DND-41 (cell line): ENCODE data around the gene PADI3.

Source experiments
- ATAC-seq: fragments of 200-7000 bp; cut with Tn5 transposase; 3 replicates; pipeline ENCODE4 v1.9.1; 2021; ENCODE audit warnings: low read depth; ENCODE audit not compliant: insufficient read depth
- DNase-seq: peaks from one replicate; pipeline ENCODE4 v3.0.0-alpha.2; 2020
- H2AFZ ChIP-seq: 2 replicates; pipeline ENCODE4 v1.6.0; 2012; ENCODE audit warnings: low read depth, low read length
- H3K27ac ChIP-seq: 2 replicates; pipeline ENCODE4 v1.5.1; 2012; ENCODE audit warnings: low read length, inconsistent platforms
- H3K27me3 ChIP-seq: fragments of 200-600 bp; sonication (generic); 2 replicates; pipeline ENCODE4 v1.6.0; 2012; ENCODE audit warnings: low read length, mild to moderate bottlenecking, inconsistent platforms; ENCODE audit not compliant: insufficient read depth, poor library complexity
- H3K36me3 ChIP-seq: 2 replicates; pipeline ENCODE4 v1.5.1; 2012; ENCODE audit warnings: low read length, inconsistent platforms; ENCODE audit not compliant: insufficient read depth
- H3K4me1 ChIP-seq: 2 replicates; pipeline ENCODE4 v1.5.1; 2012; ENCODE audit warnings: mild to moderate bottlenecking, low read length; ENCODE audit not compliant: insufficient read depth
- H3K4me2 ChIP-seq: 2 replicates; pipeline ENCODE4 v1.6.0; 2012; ENCODE audit warnings: mild to moderate bottlenecking, moderate library complexity, low read length, inconsistent platforms; ENCODE audit not compliant: insufficient read depth
- H3K4me3 ChIP-seq, 2 experiments: fragments of 200-600 bp in 1 of 2; shearing (Covaris generic) in 1 of 2; 2 replicates each; pipeline ENCODE4 v1.5.1; 2012 to 2016; ENCODE audit warnings: inconsistent platforms in 2 of 2, low read length in 2 of 2, mild to moderate bottlenecking in 2 of 2, low read depth in 1 of 2, moderate library complexity in 1 of 2
- H3K79me2 ChIP-seq: 2 replicates; pipeline ENCODE4 v1.6.0; 2012; ENCODE audit warnings: low read length, inconsistent platforms; ENCODE audit not compliant: insufficient read depth
- H3K9ac ChIP-seq: 2 replicates; pipeline ENCODE4 v1.6.0; 2012; ENCODE audit warnings: low read depth, mild to moderate bottlenecking, inconsistent platforms, low read length, moderate library complexity
- H3K9me3 ChIP-seq: 2 replicates; pipeline ENCODE4 v1.5.1; 2012; ENCODE audit warnings: low read length, moderate library complexity, mild to moderate bottlenecking, inconsistent platforms; ENCODE audit not compliant: insufficient read depth, severe bottlenecking
- H4K20me1 ChIP-seq: 2 replicates; pipeline ENCODE4 v1.6.0; 2012; ENCODE audit warnings: low read length; ENCODE audit not compliant: insufficient read depth
- EZH2 ChIP-seq: IDR thresholded peaks from 3 replicates; pipeline ENCODE4 v1.6.1; 2012; ENCODE audit warnings: borderline replicate concordance, low read depth, mild to moderate bottlenecking, moderate library complexity, low read length, inconsistent platforms; ENCODE audit not compliant: severe bottlenecking
- TF ChIP-seq, protein P1 (sequence below): IDR thresholded peaks from 2 replicates; pipeline ENCODE4 v1.5.1; 2012; ENCODE audit warnings: borderline replicate concordance, low read length, moderate library complexity, mild to moderate bottlenecking; ENCODE audit not compliant: poor library complexity, severe bottlenecking; ENCODE audit errors: extremely low read depth

The PADI3 gene

DNA sequence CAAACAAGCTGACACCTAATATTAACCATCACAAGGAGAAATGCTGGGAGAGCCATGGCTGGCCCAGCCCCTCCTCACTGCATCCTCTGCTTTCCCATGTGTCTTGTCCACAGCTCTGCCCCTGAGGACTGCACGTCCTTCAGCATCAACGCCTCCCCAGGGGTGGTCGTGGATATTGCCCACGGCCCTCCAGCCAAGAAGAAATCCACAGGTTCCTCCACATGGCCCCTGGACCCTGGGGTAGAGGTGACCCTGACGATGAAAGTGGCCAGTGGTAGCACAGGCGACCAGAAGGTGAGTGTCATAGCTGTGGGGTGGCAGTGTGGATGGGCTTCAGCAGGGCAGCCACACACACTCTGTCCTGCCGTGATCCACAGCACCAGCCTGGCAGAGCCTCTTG is 82.0 kb downstream of the PADI3 start:
- H3K4me1 ChIP-seq: no peaks in the 10 kb centered on the region
- no peak overlapping the region for H3K4me2 ChIP-seq
- DNase-seq (no peak), ATAC-seq (no peak)
- 0 out of 2 replicates have a peak, but pooled peaks cover 3% of the 10 kb centered on the region for H4K20me1 ChIP-seq
- H3K9me3 ChIP-seq: no peaks in the 10 kb centered on the region
- no peaks in the 10 kb centered on the region for H3K27me3 ChIP-seq
- no peak overlapping the region for H3K9ac ChIP-seq
- H3K27ac ChIP-seq: no peak overlapping the region
- TF ChIP-seq EZH2: no peak
- TF ChIP-seq, protein P1, sequence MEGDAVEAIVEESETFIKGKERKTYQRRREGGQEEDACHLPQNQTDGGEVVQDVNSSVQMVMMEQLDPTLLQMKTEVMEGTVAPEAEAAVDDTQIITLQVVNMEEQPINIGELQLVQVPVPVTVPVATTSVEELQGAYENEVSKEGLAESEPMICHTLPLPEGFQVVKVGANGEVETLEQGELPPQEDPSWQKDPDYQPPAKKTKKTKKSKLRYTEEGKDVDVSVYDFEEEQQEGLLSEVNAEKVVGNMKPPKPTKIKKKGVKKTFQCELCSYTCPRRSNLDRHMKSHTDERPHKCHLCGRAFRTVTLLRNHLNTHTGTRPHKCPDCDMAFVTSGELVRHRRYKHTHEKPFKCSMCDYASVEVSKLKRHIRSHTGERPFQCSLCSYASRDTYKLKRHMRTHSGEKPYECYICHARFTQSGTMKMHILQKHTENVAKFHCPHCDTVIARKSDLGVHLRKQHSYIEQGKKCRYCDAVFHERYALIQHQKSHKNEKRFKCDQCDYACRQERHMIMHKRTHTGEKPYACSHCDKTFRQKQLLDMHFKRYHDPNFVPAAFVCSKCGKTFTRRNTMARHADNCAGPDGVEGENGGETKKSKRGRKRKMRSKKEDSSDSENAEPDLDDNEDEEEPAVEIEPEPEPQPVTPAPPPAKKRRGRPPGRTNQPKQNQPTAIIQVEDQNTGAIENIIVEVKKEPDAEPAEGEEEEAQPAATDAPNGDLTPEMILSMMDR: no peak
- H2AFZ ChIP-seq: no peak overlapping the region
- no peaks in the 10 kb centered on the region for H3K79me2 ChIP-seq
- no peak overlapping the region for H3K4me3 ChIP-seq
- no peaks in the 10 kb centered on the region for H3K36me3 ChIP-seq

DNA sequence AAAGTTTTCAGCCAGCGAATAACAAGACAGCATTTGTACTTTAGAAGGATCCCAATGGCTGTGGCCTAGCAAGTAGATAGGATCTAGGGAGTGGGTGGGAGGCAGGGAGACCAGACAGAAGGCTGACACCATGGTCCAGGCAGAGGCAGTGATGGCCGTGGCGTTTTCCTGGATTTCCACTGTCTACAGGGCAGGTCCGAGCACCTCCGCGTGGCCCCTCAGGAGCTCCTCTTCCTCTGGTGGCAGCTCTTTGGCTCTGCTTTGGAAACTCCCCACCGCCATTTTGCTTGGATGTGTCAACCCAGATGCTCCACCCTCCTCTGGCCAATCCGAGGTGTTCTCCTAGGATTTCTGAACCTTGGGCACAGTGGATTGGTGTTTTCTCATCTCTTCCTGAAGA is 84.2 kb downstream of the PADI3 start:
- no peak for DNase-seq
- TF ChIP-seq, protein P1: no peak
- no peak for TF ChIP-seq EZH2
- H2AFZ ChIP-seq: no peak overlapping the region
- ATAC-seq: no peak
- H3K9me3 ChIP-seq: no peaks in the 10 kb centered on the region
- H3K27me3 ChIP-seq: no peaks in the 10 kb centered on the region
- H3K4me3 ChIP-seq: no peak overlapping the region
- H3K27ac ChIP-seq: no peak overlapping the region
- no peaks in the 10 kb centered on the region for H3K36me3 ChIP-seq
- peaks cover 7% of the 10 kb centered on the region; the same call in 1 of the 2 replicates for H4K20me1 ChIP-seq
- H3K79me2 ChIP-seq: no peaks in the 10 kb centered on the region
- no peaks in the 10 kb centered on the region for H3K4me1 ChIP-seq
- no peak overlapping the region for H3K4me2 ChIP-seq
- H3K9ac ChIP-seq: no peak overlapping the region
